ENCODE measurements around the gene NDFIP1. TPM values are rescaled to one million over a fixed set of nuclear protein-coding genes. Genes with fewer than 3 reads are reported as not detected.

The NDFIP1 gene
- total RNA-seq, 2 experiments from 2014 or later = 74.6 to 76.4 TPM

DNA sequence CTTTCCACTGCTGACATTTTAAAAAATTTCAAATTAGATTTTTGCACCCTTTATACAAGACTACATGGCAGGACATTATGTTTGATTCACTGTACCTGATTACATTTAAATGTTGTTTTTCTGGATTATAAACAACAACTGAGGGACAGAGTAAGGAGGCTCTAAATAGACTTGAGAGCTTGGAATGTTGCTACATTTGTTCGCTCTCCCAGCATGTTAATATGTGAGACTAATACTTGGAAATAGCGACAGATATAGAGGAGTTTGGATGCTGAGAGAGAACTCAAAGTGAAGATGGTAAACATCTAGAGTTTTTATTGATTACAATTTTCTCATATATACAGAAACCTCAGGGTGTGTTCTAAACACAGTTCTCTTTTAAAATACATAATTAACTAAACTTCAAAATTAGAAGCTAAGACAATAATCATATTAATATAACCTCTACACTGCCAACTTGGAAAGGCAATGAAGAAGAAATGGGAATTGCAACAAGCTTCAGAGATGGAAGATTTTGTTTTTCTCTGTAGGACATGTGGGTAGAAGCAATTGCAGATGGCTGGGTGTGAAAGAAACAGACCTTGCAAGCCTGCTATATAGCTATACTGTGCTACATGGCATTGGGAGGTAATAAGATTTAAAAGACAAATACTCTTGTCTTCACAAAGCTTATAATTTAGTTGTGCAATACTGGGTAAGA is 1.4 kb upstream of the NDFIP1 start:
- ChIA-PET CTCF (interaction anchor here (1.0 to 6.0 kb wide), 6 partner anchors 12 to 147 kb away, joined by 3 to 87 read pairs (median 7); partner anchors contain the start of gene GNPDA1), POLR2A (interaction anchor here (0.6 to 5.2 kb wide), 7 partner anchors 10 to 1499 kb away, joined by 3 to 103 read pairs (median 13); partner anchors contain the start of genes GNPDA1 and RNF14)
- Mint-ChIP-seq H3K9me3 (no peaks in the 10 kb centered on the region), H3K27me3 (no peaks in the 10 kb centered on the region), H3K4me1 (ENCODE audit: low read depth) (peaks cover 61% of the 10 kb centered on the region), H3K27ac (peak overlapping the region; percentile 97), H3K36me3 (peaks cover 24% of the 10 kb centered on the region), H3K4me3 (no peak overlapping the region)
- DNase-seq = no peak
- intact Hi-C loops (cut with micrococcal nuclease) = loop anchor here (5.0 kb wide), 1 partner anchor 35 kb away; no protein-coding TSS in a partner anchor

DNA sequence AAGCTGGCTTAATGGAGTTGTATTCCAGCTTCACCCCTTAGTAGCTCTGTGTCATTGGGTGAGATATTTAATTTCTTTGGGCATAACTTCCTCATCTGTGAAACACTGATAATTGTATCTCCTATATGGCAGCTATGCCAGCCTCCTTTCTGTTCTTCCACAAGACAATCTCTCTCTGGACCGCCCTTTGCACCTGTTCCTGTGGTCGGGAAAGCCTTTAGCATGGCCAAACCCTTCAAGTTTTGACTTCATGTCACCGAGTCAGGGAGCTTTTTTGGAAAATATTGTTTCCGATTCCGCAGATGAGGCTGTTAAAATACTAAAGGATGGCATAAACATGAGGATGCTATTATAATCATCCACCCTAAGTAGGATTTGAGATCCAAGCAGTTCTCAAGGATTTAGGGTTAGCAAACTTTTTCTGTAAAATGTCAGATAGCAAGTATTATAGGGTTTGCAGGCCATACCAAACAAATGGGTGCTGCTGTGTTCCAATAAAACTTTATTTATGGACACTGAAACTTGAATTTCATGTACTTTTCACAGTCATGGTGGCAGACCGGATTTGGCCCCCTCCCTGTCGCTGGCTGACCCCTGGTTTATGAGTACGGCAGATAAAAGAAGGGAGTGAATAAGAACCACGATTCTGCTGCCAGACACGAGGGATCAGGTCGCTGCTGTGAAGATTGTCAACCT is 695 bp upstream of the NDFIP1 start:
- no peak for DNase-seq
- Mint-ChIP-seq H3K9me3 (no peaks in the 10 kb centered on the region), H3K4me3 (peak overlapping the region; percentile 93), H3K27me3 (no peaks in the 10 kb centered on the region), H3K36me3 (peaks cover 26% of the 10 kb centered on the region), H3K27ac (peak overlapping the region; percentile 97), H3K4me1 (ENCODE audit: low read depth) (peaks cover 67% of the 10 kb centered on the region)
- intact Hi-C loops (cut with micrococcal nuclease) = loop anchor here (1.0 to 5.0 kb wide), 4 partner anchors 13 to 101 kb away; no protein-coding TSS in a partner anchor
- ChIA-PET POLR2A (interaction anchor here (0.6 to 5.2 kb wide), 8 partner anchors 10 to 1498 kb away, joined by 3 to 103 read pairs (median 14); partner anchors contain the start of genes GNPDA1 and RNF14), CTCF (interaction anchor here (1.0 to 6.0 kb wide), 8 partner anchors 12 to 147 kb away, joined by 3 to 87 read pairs (median 5); partner anchors contain the start of gene GNPDA1)

DNA sequence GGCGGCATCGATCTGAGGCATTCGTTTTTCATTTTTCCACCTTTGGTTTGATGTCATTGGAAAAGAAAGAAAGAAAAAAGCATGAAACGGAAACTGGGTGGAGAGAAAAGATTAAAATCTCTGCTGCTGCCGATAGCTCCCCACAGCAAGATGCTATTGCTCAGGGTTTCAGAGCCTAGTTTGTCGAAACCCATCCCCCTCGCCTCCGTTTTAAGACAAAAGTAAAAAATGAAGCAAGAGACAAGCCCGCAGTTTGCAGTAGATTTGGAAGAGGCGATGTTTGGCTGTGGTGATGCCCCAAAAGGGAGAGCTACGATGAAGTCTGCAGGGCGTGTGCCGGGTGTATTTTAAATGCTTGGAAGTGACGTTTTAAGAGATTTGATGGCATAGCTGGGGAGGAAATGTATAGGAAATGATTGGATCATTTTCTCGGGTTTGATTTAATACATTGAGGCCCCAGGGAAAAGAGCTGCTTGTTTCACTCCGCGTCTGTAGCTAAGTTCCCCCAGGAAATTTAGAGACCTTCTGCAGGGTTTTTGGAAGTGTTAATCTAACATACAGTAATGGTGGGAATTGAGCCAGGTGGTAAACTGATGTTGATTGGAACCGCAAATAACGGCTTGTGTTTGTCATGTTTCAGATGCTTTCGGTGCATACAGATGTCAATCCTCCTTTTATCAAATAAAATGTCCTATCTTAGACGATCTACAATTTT is 909 bp downstream of the NDFIP1 start:
- intact Hi-C loops (cut with micrococcal nuclease) = loop anchor here (1.0 to 5.0 kb wide), 6 partner anchors 9 to 103 kb away; no protein-coding TSS in a partner anchor
- H3K4me1 Mint-ChIP-seq (ENCODE audit: low read depth) = peaks cover 77% of the 10 kb centered on the region
- H3K36me3 Mint-ChIP-seq = peaks cover 38% of the 10 kb centered on the region

DNA sequence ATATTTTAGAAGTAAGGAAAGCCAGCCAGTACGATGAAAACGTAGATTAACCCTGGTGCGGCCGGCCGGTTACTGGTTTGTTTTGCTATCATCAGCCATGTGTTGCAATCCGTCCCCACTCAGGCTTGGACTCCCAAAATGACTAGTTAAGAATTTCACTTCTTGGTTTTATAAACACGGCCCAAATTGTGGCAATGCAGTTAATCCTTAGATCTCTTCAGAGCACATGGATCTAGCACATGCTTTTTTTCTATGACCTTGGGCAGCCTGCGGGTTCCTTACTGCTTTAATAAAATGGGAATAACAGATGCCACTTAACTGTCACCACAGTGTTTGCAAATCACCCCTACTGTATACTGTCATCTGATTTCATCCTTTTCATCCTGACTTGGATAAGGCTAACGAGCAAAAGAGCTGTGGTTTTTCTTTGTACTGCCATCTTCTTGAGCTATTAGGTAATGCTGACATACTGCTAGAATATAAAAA is 1.5 kb downstream of the NDFIP1 start:
- Mint-ChIP-seq H3K36me3 (peaks cover 38% of the 10 kb centered on the region), H3K4me3 (peak overlapping the region; percentile 93), H3K27me3 (no peaks in the 10 kb centered on the region), H3K27ac (peak overlapping the region; percentile 97), H3K4me1 (ENCODE audit: low read depth) (peaks cover 76% of the 10 kb centered on the region), H3K9me3 (no peaks in the 10 kb centered on the region)
- DNase-seq = peak; percentile 51
- CTCF ChIA-PET = interaction anchor here (0.6 to 6.0 kb wide), 16 partner anchors 8 to 149 kb away, joined by 3 to 87 read pairs (median 4); partner anchors contain the start of genes GNPDA1 and RNF14
- intact Hi-C loops (cut with micrococcal nuclease) = loop anchor here (1.0 kb wide), 1 partner anchor 8 kb away; no protein-coding TSS in a partner anchor
- POLR2A ChIA-PET = interaction anchor here (0.7 to 5.2 kb wide), 11 partner anchors 14 to 141 kb away, joined by 3 to 103 read pairs (median 13); partner anchors contain the start of genes GNPDA1 and RNF14

More for the DNA sequence above, 909 bp downstream of the NDFIP1 start:
- CTCF ChIA-PET = interaction anchor here (0.8 to 6.0 kb wide), 15 partner anchors 9 to 149 kb away, joined by 3 to 87 read pairs (median 5); partner anchors contain the start of genes GNPDA1 and RNF14
- POLR2A ChIA-PET = interaction anchor here (0.6 to 5.2 kb wide), 17 partner anchors 10 to 417 kb away, joined by 3 to 103 read pairs (median 3); partner anchors contain the start of genes GNPDA1 and RNF14
- peak overlapping the region; percentile 97 for H3K27ac Mint-ChIP-seq
- H3K4me3 Mint-ChIP-seq = peak overlapping the region; percentile 93
- H3K9me3 Mint-ChIP-seq = no peaks in the 10 kb centered on the region
- H3K27me3 Mint-ChIP-seq = no peaks in the 10 kb centered on the region
- no peak for DNase-seq

DNA sequence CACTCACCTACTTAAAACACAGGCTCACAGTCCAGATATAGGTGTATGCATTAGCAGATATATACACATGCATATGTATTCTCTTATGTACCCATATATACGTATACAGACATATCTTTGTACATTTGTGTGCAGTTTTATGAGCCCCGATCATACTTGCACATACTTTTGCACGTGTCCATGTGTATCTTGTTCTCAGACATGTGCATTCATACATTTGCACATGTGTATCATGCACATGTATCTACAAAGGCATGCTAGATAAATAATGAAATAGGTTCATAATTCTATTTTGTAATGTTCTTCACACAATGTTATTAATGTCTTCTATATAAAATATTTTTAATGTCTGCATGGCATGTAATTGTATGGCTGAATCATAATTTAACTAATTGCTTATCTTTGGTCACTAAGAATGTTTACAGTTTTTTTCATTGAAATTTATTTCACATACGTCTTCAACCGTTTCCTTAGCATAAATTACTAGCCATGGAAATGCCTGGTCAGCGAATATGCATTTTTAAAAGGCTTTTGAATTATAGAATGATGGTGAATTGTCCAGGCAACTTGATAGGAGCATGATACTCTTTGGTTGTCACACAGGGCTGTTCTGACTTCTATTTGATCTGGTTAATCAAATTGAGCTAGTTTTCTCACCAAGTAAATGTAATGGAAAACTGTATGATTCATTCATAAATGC is 2.6 kb downstream of the NDFIP1 start:
- intact Hi-C loops (cut with micrococcal nuclease) = loop anchor here (1.0 kb wide), 1 partner anchor 7 kb away; no protein-coding TSS in a partner anchor
- DNase-seq = no peak
- peak overlapping the region; percentile 93 for H3K4me3 Mint-ChIP-seq
- ChIA-PET POLR2A (interaction anchor here (2.1 to 5.2 kb wide), 3 partner anchors 15 to 142 kb away, joined by 19 to 103 read pairs (median 84); partner anchors contain the start of genes GNPDA1 and RNF14), CTCF (interaction anchor here (0.8 to 6.0 kb wide), 6 partner anchors 16 to 151 kb away, joined by 3 to 87 read pairs (median 10); partner anchors contain the start of gene GNPDA1)
- no peaks in the 10 kb centered on the region for H3K9me3 Mint-ChIP-seq
- no peaks in the 10 kb centered on the region for H3K27me3 Mint-ChIP-seq
- H3K27ac Mint-ChIP-seq = peak overlapping the region; percentile 97
- peaks cover 73% of the 10 kb centered on the region for H3K4me1 Mint-ChIP-seq (ENCODE audit: low read depth)
- peaks cover 38% of the 10 kb centered on the region for H3K36me3 Mint-ChIP-seq

DNA sequence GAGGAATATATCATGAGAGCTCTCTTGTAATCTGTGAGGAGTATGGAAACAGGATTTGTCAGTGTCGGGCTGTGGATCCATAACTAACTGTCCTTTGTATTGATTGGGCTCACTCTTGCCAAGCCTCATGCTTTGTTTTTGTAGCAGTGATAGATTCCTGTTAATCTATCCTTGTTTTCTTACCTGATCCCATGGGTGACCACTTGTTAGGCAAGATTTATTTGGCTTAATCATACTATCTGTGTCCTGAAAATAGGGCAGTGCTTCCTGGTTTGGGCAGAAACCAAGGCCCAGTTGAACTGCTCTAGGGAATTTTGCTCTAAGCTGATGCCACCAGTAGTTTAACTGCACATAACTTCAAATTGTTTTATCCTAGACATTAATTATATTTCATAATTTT is 6.1 kb downstream of the NDFIP1 start:
- Mint-ChIP-seq H3K9me3 (no peaks in the 10 kb centered on the region), H3K4me1 (ENCODE audit: low read depth) (peaks cover 81% of the 10 kb centered on the region), H3K36me3 (peaks cover 35% of the 10 kb centered on the region), H3K27me3 (no peaks in the 10 kb centered on the region), H3K4me3 (no peak overlapping the region), H3K27ac (no peak overlapping the region)
- DNase-seq = no peak
- ChIA-PET CTCF (no interaction called here), POLR2A (interaction anchor here (1.2 kb wide), 1 partner anchor 19 kb away, joined by 5 read pairs; no protein-coding TSS in a partner anchor)
- intact Hi-C loops (cut with micrococcal nuclease) = no loop called here

DNA sequence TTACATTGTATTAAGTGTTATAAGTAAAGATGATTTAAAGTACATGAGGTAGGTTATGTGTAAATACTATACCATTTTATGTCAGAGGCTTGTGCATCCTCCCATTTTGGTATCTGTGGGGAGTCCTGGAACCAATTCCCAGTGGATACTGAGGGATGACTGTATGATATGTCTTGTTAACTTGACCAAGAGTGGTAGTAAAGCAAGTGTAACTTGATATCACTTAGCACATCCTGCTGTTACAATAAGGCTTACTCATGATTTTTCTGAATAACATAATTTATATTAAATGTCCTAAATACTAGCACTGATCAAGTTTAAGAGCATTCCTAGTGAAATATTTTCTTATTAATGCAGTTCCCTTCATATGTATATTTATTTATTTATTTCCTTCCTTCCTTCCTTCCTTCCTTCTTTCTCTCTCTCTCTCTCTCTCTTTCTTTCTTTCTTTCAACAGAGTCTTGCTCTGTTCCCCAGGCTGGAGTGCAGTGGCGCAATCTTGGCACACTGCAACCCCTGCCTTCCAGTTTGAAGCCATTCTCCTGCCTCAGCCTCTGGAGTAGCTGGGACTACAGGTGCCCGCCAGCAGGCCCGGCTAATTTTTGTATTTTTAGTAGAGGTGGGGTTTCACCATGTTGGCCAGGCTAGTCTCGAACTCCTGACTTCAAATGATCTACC is 7.5 kb downstream of the NDFIP1 start:
- Mint-ChIP-seq H3K27ac (no peak overlapping the region), H3K4me3 (no peak overlapping the region), H3K36me3 (peaks cover 30% of the 10 kb centered on the region), H3K9me3 (no peaks in the 10 kb centered on the region), H3K4me1 (ENCODE audit: low read depth) (peaks cover 82% of the 10 kb centered on the region), H3K27me3 (no peaks in the 10 kb centered on the region)
- intact Hi-C loops (cut with micrococcal nuclease) = no loop called here
- DNase-seq = no peak
- ChIA-PET CTCF (interaction anchor here (0.8 to 1.1 kb wide), 2 partner anchors 104 to 147 kb away, joined by 3 read pairs; partner anchors contain the start of gene RNF14), POLR2A (no interaction called here)

DNA sequence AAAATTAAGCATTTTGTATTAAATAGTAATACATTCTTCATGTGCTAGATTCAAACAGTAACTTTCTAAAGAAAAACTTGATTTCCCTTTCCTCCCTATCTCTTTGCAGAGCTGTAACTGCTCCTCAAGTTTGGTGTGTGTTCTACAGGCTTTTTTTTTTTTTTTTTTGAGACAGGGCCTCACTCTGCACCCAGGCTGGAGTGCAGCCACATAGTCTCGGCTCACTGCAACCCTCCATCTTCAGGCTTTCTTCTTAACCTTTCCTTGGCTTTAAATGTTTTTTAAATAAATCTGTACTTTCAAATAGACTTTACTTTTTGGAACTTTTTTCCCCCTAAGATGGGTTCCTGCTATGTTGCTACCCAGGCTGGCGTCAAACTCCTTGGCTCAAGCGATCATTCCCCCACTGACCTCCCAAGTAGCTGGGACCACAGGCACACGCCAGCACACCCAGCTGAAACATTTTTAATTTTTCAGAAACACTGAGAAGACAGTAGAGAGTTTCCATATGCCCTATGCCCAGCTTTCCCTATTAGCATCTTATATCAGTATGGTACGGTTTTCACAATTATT is 9.1 kb downstream of the NDFIP1 start:
- intact Hi-C loops (cut with micrococcal nuclease) = loop anchor here (1.0 kb wide), 1 partner anchor 7 kb away; no protein-coding TSS in a partner anchor
- peaks cover 82% of the 10 kb centered on the region for H3K4me1 Mint-ChIP-seq (ENCODE audit: low read depth)
- H3K27me3 Mint-ChIP-seq = no peaks in the 10 kb centered on the region
- POLR2A ChIA-PET = interaction anchor here (0.6 to 1.3 kb wide), 2 partner anchors 10 to 111 kb away, joined by 4 to 5 read pairs; partner anchors contain the start of gene NDFIP1
- CTCF ChIA-PET = interaction anchor here (0.6 to 1.3 kb wide), 6 partner anchors 8 to 149 kb away, joined by 3 to 5 read pairs (median 3); no protein-coding TSS in a partner anchor
- no peak overlapping the region for H3K4me3 Mint-ChIP-seq
- H3K36me3 Mint-ChIP-seq = peaks cover 36% of the 10 kb centered on the region
- no peaks in the 10 kb centered on the region for H3K9me3 Mint-ChIP-seq
- H3K27ac Mint-ChIP-seq = peak overlapping the region; percentile 24
- DNase-seq = no peak

DNA sequence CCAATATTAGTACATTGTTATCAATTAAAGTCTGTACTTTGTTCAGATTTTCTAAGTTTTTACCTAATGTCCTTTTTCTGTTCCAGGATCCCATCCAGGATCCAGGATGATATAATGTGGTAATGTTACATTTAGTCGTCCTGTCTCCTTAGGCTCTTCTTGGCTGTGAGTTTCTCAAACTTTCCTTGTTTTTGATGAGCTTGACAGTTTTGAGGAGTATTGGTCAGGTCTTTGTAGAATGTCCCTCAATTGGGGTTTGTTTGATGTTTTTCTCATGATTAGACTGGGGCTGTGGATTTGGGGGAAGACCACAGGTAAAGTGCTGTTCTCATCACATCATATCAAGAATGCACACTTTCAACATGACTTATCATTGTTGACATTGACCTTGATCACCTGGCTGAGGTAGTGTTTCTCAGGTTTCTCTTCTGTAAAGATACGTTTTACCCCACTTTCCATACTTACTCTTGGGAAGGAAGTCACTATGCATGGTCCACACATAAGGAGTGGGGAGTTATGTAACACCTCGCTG is 9.6 kb downstream of the NDFIP1 start:
- POLR2A ChIA-PET = interaction anchor here (0.6 to 1.4 kb wide), 4 partner anchors 9 to 112 kb away, joined by 3 to 5 read pairs (median 4); partner anchors contain the start of gene NDFIP1
- Mint-ChIP-seq H3K4me3 (no peak overlapping the region), H3K36me3 (peaks cover 32% of the 10 kb centered on the region), H3K27ac (peak overlapping the region; percentile 24), H3K4me1 (ENCODE audit: low read depth) (peaks cover 79% of the 10 kb centered on the region), H3K27me3 (no peaks in the 10 kb centered on the region), H3K9me3 (no peaks in the 10 kb centered on the region)
- intact Hi-C loops (cut with micrococcal nuclease) = loop anchor here (1.0 kb wide), 1 partner anchor 8 kb away; no protein-coding TSS in a partner anchor
- CTCF ChIA-PET = interaction anchor here (0.6 to 1.3 kb wide), 5 partner anchors 9 to 150 kb away, joined by 3 to 5 read pairs (median 3); no protein-coding TSS in a partner anchor
- peak; percentile 25 for DNase-seq
